A549 (cell line): ENCODE measurements around the gene RIN1.

Source experiments
- EP300 ChIP-seq, 2 experiments: fragments of >200 bp; sonication (Bioruptor Twin); formaldehyde crosslinking; IDR thresholded peaks; 2 replicates in 1 of 2; 3 replicates in 1 of 2; pipeline ENCODE4 v1.6.1; 2016 to 2017
- HOXA7 ChIP-seq: fragments of 250-450 bp; sonication (Bioruptor Pico); IDR thresholded peaks from 2 replicates; pipeline ENCODE4 v1.5.0; 2020; ENCODE audit warnings: mild to moderate bottlenecking, moderate library complexity
- KDM5A ChIP-seq: fragments of 200-600 bp; sonication (generic); IDR thresholded peaks from 2 replicates; pipeline ENCODE4 v1.6.1; 2016; ENCODE audit warnings: antibody characterized with exemption, mild to moderate bottlenecking
- POLR2A ChIP-seq: IDR thresholded peaks from 2 replicates; pipeline ENCODE4 v1.6.1; 2012; ENCODE audit warnings: mild to moderate bottlenecking, low read length
- RAD21 ChIP-seq, 2 experiments: fragments of >200 bp in 1 of 2; sonication (Bioruptor Twin) in 1 of 2; formaldehyde crosslinking in 1 of 2; IDR thresholded peaks in 1 of 2; conservative IDR thresholded peaks in 1 of 2; 2 replicates in 1 of 2; 3 replicates in 1 of 2; pipeline ENCODE4 v1.6.1; 2012 to 2018; ENCODE audit warnings: inconsistent platforms in 1 of 2
- TF ChIP-seq, protein P1 (sequence below): fragments of >200 bp; sonication (Bioruptor Twin); formaldehyde crosslinking; IDR thresholded peaks from 3 replicates; pipeline ENCODE4 v1.5.1; 2016

- TF ChIP-seq POLR2A (no peak), HOXA7 (CRISPR knock-in tag) (no peak), EP300 (IDR thresholded peaks at IDR 0.05) (no peak), RAD21 (conservative IDR thresholded peaks at IDR 0.05 in 1 of 2, IDR thresholded peaks at IDR 0.05 in 1 of 2) (no peak), KDM5A (no peak)
- TF ChIP-seq, protein P1, sequence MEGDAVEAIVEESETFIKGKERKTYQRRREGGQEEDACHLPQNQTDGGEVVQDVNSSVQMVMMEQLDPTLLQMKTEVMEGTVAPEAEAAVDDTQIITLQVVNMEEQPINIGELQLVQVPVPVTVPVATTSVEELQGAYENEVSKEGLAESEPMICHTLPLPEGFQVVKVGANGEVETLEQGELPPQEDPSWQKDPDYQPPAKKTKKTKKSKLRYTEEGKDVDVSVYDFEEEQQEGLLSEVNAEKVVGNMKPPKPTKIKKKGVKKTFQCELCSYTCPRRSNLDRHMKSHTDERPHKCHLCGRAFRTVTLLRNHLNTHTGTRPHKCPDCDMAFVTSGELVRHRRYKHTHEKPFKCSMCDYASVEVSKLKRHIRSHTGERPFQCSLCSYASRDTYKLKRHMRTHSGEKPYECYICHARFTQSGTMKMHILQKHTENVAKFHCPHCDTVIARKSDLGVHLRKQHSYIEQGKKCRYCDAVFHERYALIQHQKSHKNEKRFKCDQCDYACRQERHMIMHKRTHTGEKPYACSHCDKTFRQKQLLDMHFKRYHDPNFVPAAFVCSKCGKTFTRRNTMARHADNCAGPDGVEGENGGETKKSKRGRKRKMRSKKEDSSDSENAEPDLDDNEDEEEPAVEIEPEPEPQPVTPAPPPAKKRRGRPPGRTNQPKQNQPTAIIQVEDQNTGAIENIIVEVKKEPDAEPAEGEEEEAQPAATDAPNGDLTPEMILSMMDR, result no peak
These were observed 28.9 kb upstream of the RIN1 start for GRCh38 chr11:66365166-66365565.
